CD4-positive, alpha-beta T cell treated with Interleukin-17A for 1 hour (primary cell): ENCODE data around the gene CHN2.

Experiments
- DNase-seq: peaks from one replicate; pipeline ENCODE4 v3.0.0-alpha.2; 2020

Gene CHN2

DNA sequence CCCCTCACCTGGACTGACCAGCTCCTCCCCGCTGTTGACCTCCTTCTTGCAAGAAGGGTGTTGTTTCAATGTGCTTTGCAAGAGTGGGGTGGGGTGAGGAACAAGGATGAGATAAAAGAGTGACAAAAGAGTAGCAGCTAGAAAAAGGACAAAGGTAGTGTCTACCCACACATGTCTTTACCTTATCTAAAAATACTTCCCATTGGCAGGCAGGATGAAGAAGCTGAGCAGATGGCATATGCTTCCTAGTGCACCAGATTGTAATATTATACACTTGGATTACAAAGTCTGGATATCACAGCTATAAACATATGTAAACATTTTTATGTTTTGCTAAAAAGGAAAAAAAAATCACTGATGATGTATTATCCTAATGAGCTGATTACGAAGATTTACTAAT, 34.5 kb downstream of the CHN2 start:
- DNase-seq: no peak

DNA sequence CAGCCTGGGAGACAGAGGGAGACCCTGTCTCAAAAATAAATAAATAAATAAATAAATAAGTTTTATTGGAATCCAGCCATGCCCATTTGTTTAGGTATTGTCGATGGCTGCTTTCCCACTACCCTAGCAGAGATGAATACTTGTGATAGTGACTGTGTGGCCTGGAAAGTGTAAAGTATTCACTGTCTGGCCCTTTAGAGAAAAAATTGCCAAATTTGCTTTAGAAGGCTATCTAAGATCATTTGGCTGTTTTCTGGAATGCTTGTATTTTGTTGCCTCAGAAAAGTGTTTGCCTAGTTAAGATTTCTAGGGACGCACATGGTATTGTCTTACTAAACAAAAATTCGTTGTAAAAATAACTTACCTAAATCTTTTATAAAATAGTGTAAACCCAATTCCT, 35.4 kb downstream of the CHN2 start:
- DNase-seq: no peak

DNA sequence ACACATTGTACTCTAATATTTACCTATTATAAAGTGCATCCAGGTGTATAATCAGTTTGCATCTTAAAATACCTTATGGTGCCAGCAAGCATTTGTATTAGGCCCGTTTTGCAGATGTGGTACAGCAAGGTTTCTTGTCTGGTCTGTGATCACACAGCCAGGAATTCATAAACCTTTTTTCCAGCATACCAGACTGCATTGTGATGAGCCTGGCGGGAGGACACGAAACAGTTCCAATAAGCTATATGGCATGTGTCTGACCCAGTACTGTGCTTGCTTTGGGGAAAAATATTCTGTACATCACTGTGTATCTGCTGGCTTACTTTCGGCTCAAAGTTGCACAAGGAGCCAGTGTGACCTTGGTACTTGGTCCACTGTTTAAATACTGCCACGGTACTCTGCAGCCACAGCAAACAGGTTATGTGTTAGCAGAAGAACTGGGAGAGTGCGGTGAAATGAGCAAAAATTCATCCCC, 36.3 kb downstream of the CHN2 start:
- no peak for DNase-seq

DNA sequence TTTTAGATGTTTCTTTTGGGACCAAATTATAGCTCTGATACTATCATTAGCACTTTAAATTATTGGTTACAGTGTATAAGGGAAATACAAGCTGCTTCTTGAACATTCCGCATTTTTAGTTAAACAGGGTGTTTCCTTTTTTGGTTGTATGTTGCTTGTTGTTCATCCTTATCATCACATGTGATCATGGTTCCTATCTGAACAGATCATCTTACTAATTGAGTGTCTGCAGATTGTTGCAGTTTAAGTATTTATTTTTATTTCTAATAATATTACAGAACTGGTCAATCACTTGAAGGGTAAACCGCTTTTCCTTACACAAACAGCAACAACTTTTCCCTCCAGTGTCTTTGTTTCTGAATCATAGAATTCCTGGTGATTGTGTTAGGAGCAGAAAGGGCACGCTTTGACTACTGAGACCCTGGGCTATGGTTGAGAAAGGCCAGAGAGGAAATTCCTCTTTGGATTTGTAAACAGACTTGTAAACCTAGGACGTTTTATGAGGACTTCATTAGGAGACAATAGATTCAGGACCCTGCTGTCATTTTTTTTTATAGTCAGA, 37.2 kb downstream of the CHN2 start:
- DNase-seq: no peak

DNA sequence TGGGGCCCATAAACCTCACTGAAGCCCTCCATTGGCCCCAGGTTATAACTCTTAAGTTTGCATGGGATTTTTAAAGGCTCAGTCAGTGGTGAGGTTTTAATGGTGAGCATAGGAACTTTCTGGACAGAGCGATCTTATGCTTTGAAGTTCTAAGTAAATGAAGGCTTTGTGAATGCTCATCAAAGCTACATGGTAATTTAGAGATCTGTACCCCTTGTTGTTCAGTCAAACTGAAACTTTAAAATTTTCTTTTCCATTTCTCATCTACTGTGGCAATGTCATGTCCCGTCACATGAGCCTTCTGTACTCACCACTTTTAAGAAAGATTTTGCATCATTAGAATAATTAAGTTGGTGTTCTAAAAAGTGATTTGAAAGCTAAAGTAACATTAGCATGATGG, 39.9 kb downstream of the CHN2 start:
- no peak for DNase-seq

DNA sequence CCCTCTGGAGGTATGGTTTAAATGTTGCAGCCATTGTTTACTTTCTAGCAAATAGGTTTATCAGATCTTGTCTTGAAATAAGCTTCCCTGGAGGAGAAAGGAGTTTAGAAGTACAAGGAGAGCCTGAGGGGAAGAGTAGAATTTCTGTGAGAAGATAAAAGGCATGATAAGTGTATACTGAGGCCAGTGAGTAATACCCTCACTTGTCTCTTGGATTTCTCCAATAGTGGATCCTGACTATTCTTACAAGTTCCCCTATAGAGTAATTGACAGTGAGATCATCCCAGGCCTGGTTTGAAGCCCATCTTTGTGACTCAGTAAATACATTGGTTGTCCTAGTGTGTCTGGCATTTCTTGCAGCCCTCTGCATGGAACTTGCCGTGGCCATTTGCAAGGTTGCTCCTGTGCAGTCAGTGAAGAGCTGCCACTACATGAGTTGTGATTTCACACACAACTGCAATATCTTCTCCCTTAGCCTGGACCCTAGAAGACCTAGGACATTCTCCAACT, 41.6 kb downstream of the CHN2 start:
- no peak for DNase-seq

DNA sequence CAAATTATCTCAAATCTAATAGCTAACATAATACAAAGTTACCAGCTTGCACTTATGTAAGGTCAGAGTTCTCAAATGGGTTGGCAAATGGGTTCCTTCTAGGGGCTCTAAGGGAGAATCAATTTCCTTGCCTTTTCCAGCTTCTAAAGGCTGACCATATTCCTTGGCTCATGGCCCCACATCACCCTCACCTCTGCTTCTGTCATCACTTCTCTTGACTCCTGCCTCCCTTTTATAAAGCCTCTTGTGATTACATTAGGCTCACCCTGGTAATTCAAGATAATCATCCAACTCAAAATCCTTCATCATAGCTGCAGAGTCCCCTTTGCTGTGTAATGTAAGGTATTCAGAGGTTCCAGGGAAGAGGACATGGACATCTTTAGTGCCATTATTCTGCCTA, 42.1 kb downstream of the CHN2 start:
- no peak for DNase-seq

DNA sequence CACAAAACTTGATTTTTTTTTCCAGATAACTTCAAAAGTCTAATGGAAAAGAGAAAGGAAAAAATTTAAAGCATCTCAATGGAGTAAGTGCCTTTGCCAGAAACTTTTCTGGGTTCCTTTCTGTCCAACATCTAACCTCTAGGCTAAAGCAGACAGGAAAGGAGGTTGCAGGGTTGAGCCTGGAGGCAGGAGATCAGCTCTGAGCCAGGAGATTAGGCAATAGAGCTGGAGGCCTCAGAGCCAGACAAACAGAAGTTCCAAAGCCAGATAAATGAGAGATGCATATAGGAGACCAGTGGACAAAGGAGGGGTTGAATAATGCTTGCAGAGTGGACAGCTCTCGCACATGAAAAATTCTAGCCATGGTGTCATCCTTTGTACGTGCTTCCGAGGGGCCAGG, 42.9 kb downstream of the CHN2 start:
- no peak for DNase-seq

DNA sequence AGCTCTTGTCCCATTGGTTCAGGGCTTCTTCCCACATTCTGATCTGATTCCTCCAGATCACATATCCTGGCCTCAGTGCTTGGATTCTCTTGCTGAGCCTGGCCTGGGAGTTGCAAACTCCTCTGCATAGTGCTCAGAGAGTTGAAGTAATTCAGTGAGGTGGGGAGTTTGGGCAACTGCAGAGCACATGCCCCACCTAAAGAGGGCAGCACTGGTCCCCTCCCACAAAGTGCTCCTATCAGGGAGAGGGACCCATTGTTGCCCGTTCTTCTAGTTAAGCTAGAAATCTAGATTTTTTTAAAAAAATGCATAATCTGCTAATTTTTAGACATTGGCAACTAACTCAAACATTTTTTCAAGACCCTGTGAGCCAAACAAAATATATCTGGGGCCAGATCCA, 45.1 kb downstream of the CHN2 start:
- peak; percentile 15 for DNase-seq

DNA sequence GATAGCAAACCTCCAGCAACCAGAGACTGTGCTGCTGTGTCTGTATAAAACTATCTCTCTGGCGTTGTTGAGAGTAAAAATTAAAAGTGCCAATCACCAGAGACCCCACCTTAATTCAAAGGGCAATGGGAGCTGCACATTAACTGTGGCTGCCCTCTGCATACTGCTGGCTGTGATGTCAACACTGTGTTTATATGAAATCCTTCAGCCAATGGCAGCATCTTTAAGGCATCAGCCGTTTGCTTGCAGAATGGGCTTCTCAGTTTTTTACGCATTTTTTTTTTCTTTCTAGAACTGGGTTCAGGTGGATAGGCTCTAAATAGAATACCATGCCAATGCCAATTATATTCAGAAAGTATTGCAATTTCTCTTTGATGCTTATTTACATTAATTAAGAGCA, 47.7 kb downstream of the CHN2 start:
- DNase-seq: no peak

DNA sequence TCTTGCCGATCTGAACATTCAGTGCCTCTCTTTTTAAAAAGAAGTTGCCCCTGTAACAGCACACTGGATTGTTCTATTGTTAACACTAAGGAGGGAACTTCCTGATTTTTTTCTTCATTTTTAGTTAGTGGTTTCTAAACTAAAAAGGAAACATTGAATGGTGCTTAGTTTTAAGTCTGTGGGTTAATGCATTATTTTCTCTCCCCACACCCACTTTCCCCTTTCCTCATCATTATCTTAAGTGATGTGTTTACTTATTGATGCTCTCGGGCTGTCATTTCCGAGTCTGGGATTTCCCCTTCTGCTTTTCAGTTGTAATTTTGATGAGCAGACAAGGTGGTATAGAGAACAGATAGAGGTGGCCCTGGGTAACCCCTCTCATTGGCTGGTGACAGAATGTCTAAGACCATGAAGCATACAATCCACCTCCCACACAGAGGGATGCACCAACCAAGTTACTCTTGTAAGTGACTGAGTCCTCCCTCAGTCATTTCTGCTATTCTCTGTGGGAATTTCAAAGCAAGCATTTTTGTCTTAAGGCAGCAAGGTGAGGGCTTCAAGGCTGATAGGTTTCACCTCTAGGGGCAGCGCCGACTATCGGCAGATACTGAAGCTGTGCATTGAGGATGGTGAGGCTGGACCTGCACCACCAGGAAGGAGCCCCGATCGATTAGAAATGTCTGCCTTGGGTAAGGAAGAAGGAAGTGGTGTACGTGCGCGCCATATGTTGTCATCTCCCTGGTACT, 49.5 kb downstream of the CHN2 start:
- peak; percentile 62 for DNase-seq

DNA sequence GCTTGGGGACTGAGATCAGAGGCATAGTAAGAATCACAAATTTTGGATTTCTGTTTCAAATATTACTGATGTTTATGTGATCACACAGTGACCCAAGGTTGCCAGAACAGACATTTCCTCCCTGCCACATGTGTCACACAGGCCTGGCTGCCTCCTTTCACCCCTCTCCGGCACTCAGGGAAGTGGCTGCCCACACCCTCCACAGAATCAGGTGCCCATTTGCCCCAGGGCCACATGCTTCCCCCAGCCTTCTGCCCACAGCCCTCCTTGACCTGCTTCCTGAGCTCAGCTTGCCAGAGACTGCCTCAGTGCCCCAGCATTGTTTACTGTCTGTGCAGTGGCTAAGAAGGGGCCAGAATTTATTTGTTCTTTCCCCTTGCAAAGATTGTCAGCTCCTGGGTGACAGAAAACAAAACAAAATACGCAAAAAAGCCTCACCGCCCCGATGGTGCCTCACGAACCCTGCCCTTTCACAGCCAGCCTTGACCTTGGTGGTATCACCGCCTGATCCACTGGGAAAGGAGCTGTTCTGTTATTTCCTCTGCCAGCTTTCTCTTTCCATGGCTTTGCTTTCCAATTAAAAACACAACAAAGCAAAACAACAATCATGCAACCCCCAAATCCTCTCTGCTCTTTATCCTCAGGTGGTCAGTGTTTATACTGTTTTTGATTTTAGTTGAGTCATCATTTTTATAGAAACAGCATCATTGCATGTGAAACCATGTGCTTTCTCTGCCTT, 52.8 kb downstream of the CHN2 start:
- DNase-seq: no peak

DNA sequence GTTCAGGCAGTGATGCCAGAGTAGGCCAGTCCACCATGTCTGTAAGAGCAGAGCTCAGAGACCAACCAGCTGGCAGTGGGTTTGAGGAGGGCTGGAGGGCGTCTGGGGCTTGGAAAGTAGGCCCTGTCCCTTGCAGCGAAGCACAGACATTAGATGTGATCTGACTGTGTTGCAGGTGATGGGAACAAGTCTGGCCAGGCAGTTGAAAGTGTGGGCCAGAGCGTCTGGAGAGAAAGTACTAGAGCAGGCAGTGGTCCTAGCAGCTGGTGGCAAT, 53.3 kb downstream of the CHN2 start:
- DNase-seq: no peak

DNA sequence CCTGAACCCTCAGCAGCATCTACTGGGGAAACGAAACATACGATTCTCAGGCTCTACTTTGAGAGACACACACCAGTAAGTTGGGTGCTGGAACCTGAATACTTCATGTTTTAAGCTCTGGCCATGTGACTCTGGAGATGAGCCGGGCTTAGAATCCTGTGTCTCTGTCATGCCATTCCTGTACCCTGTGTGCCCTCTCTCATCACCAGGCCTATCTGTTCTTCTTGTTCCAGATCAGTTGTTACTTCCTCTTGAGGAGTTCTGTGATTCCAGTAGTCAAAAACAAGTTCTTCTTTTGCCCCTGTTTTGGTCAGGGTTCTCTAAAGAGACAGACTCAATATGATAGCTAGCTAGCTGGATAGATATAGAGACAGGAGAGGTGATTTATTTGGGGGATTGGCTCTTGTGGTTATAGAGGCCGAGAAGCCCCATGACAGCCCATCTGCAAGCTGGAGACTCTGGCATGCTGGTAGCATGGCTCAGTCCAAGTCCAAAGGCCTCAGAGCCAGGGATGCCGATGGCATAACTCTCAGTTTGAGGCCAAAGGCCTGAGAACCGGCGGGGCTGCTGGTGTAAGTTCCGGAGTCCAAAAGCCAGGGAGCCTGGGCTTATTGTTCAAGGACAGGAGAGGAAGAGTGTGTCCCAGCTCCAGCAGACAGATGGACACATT, 54.3 kb downstream of the CHN2 start:
- DNase-seq: no peak

DNA sequence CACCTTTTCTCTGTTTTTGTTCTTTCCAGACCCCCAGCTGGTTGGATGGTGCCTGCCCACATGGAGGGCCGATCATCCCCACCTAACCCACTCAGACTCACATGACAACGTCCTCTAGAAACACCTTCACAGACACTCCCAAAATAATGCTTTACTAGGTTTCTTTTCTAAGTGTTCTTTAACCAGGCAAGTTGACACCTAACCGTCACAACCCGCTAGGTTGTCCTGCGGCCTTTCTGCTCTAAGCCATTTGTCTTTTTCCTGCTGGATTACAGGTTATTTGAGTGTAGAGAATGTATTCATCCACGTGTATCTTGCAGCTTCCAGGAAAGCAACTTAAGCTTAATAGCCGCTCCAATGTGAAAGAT, 54.8 kb downstream of the CHN2 start:
- DNase-seq: no peak

DNA sequence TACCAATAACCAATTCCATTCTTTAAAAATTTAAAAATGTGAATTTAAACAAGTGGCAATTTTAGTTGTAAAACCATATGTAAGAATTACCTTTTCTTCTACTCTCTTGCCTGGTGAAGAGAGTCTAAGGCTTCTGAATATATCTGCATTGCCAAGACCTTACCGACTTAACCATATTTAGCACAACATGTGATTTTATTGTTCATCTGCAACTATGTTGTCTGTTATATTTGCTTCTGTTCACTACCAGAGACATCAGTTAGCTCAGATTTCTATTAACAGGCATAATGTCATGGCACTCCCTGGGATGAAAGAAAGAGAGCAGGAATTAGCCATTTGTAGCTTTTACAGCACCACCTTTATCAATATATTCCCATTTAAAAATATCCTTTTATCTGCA, 55.3 kb downstream of the CHN2 start:
- DNase-seq: no peak

DNA sequence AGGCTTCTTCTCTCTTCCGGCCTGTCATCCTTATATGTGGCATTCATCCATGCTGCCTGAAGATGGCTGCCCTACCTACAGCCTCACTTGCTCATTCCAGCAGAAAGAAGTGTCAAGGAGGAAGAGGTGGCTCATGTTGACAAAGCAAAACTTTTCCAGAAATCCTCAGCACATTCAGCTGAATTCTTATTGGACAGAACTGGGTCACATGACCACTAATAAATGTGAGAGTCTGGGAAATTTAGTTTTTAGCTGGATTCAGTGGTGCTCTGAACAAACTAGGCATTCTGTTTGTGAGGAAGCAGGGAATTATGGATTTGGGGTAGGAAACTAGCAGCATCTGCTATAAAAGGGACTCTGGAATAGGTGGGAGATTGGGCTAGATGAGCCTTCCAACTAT, 58.6 kb downstream of the CHN2 start:
- no peak for DNase-seq

DNA sequence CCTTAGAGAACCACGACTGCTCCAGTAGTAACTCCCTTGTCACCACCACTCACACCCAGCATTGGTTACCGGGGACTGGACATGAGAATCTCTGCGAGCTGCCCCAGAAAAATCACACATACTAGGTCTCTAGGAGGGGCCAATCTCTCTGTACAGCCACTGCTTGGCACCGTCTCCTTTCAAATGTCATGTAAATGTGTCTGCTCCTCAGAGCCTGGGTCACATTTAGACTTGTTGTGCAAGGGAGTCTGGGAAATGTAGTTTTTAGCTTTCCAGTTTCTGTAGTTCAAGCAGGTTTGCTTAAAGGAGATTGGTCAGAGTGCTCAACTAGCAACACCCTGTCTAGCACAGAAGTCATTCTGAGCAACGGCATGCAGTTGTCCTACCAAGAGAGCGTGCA, 60.0 kb downstream of the CHN2 start:
- DNase-seq: no peak

DNA sequence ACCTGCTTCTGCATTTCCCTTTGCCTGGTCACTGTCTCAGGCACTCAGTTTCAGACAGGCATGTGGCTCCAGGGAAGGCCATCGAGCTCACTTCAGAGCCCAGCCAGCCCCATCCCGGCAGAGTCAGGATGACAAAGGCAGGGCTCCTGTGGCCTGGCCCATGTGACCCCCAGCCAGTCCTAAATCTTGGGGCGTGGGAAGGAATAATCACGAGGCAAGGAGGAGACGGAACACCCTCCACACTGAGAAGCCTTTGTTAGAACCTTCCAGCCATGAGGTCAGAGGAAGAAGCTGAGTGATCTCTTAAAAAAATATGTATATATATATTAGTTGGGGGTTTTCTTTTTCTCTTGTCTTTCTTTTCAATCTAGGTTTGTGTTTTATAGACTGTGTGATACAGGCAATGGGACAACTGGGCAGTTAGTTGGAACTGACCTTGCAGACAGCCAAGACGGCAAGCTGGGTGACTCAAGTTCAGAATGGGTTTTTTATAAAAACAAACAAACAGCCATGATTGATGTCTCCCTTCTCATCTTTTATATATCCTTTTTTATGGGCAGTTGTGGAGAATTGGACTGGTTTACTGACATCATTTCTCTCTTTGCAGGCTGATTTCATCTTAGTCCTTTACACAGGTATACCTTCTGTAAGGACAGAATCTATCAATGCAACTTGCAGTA, 60.8 kb downstream of the CHN2 start:
- DNase-seq: no peak

DNA sequence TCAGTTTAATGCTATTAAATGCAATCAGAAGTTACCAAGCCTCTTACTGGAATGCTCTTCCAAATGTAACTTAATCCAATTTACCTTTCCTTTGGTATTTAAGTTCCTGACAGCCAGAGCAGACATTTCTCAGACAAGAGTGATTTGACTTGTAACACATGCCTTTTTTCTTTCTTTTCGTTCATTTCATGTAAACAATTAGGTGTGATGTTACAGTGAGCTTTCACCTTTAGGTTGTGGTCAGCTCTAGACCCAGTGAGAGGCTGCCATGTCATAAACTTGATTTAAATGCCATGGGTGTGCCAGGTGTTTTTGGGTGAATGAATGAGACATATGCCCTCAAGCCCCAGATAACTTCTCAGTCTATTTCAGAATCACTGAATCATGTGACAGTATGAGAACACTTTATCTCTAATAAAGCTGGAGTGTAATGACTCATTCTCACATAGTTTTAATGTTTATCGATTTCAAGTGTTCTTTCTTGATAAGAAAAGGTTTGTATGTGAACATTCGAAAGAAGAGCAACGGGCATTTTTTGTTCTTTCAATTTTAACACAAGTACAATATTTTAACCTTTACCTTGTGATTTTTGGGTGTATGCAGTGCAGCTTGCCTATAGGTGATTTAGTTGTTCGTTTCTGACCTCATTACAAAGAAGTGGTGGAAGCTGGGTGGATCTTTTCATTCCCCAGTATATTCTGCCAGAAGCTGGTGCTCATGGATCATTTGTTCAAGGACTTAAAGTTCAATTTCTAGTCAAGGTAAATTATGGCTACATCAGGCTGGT, 61.5 kb downstream of the CHN2 start:
- DNase-seq: no peak

DNA sequence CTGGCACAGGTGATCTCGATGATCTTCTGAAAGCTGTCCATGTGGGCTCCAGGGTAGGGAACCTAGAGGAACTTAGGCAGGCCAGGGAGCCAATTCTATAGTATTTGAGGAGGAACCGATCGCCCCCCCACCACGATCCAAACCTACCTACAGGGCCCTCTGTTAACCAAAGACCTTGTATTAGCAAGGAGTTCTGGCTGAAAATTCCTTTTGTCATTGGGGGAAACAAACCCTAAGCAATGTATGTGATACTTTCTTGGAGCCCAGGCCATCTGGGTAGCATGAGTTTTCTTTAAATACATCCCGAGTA, 62.1 kb downstream of the CHN2 start:
- no peak for DNase-seq

DNA sequence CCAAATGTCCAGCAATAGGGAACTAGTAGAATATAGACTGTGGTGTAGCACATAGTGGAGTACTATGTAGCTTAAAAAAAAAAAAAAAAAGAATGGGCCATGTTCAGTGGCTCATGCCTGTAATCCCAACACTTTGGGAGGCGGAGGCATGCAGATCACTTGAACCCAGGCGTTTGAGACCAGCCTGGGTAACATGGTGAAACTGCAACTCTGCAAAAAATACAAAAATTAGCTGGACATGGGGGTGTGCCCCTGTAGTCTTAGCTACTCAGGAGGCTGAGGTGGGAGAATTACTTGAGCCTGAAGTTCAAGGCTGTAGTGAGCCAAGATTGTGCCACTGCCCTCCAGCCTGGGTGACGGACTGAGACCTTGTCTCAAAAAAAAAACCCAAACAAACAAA, 64.4 kb downstream of the CHN2 start:
- DNase-seq: no peak
